Measurements from ENCODE around the gene TRIM15.

DNA sequence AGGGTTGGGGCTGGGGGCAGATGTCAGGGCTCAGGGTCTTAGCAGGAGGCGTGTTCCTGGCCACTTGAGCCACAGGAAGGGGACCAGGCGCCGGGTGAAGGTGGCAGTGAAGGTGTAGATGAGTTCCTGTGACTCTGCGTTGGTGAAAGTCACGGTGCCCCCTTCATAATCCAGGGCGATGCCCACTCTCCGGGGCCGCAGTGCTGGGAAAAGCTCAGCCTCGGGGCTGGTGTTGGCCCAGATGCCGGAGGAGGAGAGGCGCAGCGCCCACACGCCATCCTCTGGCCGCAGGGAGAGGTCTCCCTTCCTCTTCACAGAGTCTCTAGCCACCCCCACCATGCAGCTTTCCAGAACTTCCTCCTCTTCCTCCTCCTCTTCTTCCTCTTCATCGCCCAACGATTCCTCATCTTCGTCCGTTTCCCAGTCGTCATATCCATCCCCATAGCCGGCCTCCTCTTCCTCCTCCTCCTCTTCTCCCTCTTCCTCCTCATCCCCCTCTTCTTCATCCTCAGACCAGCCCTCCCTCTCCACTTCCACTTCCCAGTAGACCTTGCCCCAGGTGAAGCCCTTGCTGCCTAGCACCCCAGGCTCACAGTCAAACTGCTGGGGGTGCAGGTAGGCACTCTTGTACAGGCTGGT lies 22.6 kb downstream of the TRIM15 start:
- TF ChIP-seq CTCF (IDR thresholded peaks at IDR 0.05; ENCODE audit: low read length) (no peak), EZH2 (IDR thresholded peaks at IDR 0.05; ENCODE audit: borderline replicate concordance, low read length) (no peak)
